ENCODE measurements around the gene NPR2. TPM values are rescaled to one million over a fixed set of nuclear protein-coding genes. Genes with fewer than 3 reads are reported as not detected.

Gene NPR2
- total RNA-seq, 4 donors from 2014 or later = 1.1 to 6.8 (median 4.9) TPM

GRCh38 chr9:35749515-35750255 is 41.7 kb upstream of the NPR2 start:
- TF ChIP-seq POLR2AphosphoS5 (IDR thresholded peaks at IDR 0.05) = no peak
- no peak for TF ChIP-seq EP300 (IDR thresholded peaks at IDR 0.05; ENCODE audit: low read depth)
- TF ChIP-seq POLR2A (IDR thresholded peaks at IDR 0.05) = no peak
- no peak for TF ChIP-seq CTCF (IDR thresholded peaks at IDR 0.05)
- Histone ChIP-seq H3K36me3 (peaks cover 0 to 24% (median 10%) of the 10 kb centered on the region in 4 donors), H3K27me3 (no peaks in the 10 kb centered on the region), H3K9me3 (no peaks in the 10 kb centered on the region), H3K27ac (peak overlapping the region; percentile 92 to 97 (median 94)), H3K4me1 (peaks cover 6 to 45% (median 38%) of the 10 kb centered on the region in 4 donors), H3K4me3 (peak overlapping the region; percentile 20 to 93 (median 72))
- intact Hi-C loops (cut with DNase I; ENCODE audit: low total_unique reads) = no loop called here
- WGBS, 2 donors (ENCODE audit: low coverage in 1 of 2) = 2% methylated on average over 18 of the region's 19 CpGs; no CpG with 5 or more reads in 1 of the 2 donors
- DNase-seq = peak; percentile 75
- in situ Hi-C loops (cut with MboI; ENCODE audit: low pct_ligation_motif_present in 1 of 4, low pct_unique_long_range_greater_than_20kb in 1 of 4, low sequenced_read_pairs in 3 of 4) = loop anchor here in 1 of 4 donors (10.0 kb wide), 1 partner anchor 95 kb away; the partner anchor contains the start of genes CCDC107, RMRP and SIT1

- in situ Hi-C loops (cut with MboI; ENCODE audit: low pct_ligation_motif_present in 1 of 4, low pct_unique_long_range_greater_than_20kb in 1 of 4, low sequenced_read_pairs in 3 of 4) (no loop called here), intact Hi-C loops (cut with DNase I; ENCODE audit: low total_unique reads) (no loop called here)
- Histone ChIP-seq H3K4me1 (peaks cover 6 to 39% (median 37%) of the 10 kb centered on the region in 4 donors), H3K9me3 (no peaks in the 10 kb centered on the region), H3K4me3 (peak overlapping the region; percentile 20 to 93 (median 72)), H3K27me3 (no peaks in the 10 kb centered on the region), H3K36me3 (peaks cover 0 to 24% (median 10%) of the 10 kb centered on the region in 4 donors), H3K27ac (peak overlapping the region; percentile 92 to 97 (median 94))
- no peak for TF ChIP-seq POLR2AphosphoS5 (IDR thresholded peaks at IDR 0.05)
- no peak for TF ChIP-seq CTCF (IDR thresholded peaks at IDR 0.05)
- no peak for TF ChIP-seq EP300 (IDR thresholded peaks at IDR 0.05; ENCODE audit: low read depth)
- TF ChIP-seq POLR2A (IDR thresholded peaks at IDR 0.05) = no peak
- 55 to 72% methylated on average over 2 to 4 of the region's 4 CpGs for WGBS, 2 donors (ENCODE audit: low coverage in 1 of 2)
- DNase-seq = no peak
These were observed 41.2 kb upstream of the NPR2 start for GRCh38 chr9:35750256-35750531.

- intact Hi-C loops (cut with DNase I; ENCODE audit: low total_unique reads) (no loop called here), in situ Hi-C loops (cut with MboI; ENCODE audit: low pct_ligation_motif_present in 1 of 4, low pct_unique_long_range_greater_than_20kb in 1 of 4, low sequenced_read_pairs in 3 of 4) (no loop called here)
- WGBS, 2 donors (ENCODE audit: low coverage in 1 of 2) = 93% methylated on average over 5 of the region's 5 CpGs; no CpG with 5 or more reads in 1 of the 2 donors
- H3K27ac ChIP-seq = no peak overlapping the region
- H3K4me3 ChIP-seq = no peak overlapping the region
- H3K27me3 ChIP-seq = no peaks in the 10 kb centered on the region
- H3K9me3 ChIP-seq = no peaks in the 10 kb centered on the region
- DNase-seq = no peak
- peaks cover 4 to 27% (median 24%) of the 10 kb centered on the region in 4 donors for H3K4me1 ChIP-seq
- no peak for TF ChIP-seq EP300 (IDR thresholded peaks at IDR 0.05; ENCODE audit: low read depth)
- no peak for TF ChIP-seq POLR2AphosphoS5 (IDR thresholded peaks at IDR 0.05)
- TF ChIP-seq CTCF (IDR thresholded peaks at IDR 0.05) = no peak
- TF ChIP-seq POLR2A (IDR thresholded peaks at IDR 0.05) = no peak
- peaks cover 0 to 24% (median 10%) of the 10 kb centered on the region in 4 donors for H3K36me3 ChIP-seq
These were observed 37.9 kb upstream of the NPR2 start for GRCh38 chr9:35753466-35753865.

- H3K4me1 ChIP-seq = peaks cover 11 to 34% (median 27%) of the 10 kb centered on the region in 4 donors
- no peak for DNase-seq
- H3K27me3 ChIP-seq = no peaks in the 10 kb centered on the region
- in situ Hi-C loops (cut with MboI; ENCODE audit: low pct_ligation_motif_present in 1 of 4, low pct_unique_long_range_greater_than_20kb in 1 of 4, low sequenced_read_pairs in 3 of 4) = no loop called here
- no peak for TF ChIP-seq POLR2A (IDR thresholded peaks at IDR 0.05)
- TF ChIP-seq POLR2AphosphoS5 (IDR thresholded peaks at IDR 0.05) = no peak
- no peak within 1 kb of the TSS for H3K27ac ChIP-seq
- 60 to 80% methylated on average over 1 to 3 of the region's 3 CpGs for WGBS, 2 donors (ENCODE audit: low coverage in 1 of 2)
- H3K9me3 ChIP-seq = no peaks in the 10 kb centered on the region
- no peak within 1 kb of the TSS for H3K4me3 ChIP-seq
- peaks cover 0 to 24% (median 10%) of the 10 kb centered on the region in 4 donors for H3K36me3 ChIP-seq
- intact Hi-C loops (cut with DNase I; ENCODE audit: low total_unique reads) = no loop called here
These were observed 37.1 kb upstream of the NPR2 start, which contains the start of gene MSMP for GRCh38 chr9:35754264-35754663. Gene MSMP (minus strand): TSS chr9:35754276. CDS start chr9:35754129, 147 bp downstream.

All from transverse colon (tissue), 4 donors.